NCI-H2196 (cell line): ENCODE data around the gene ALG9.

ENCODE experiments used
- DNase-seq: peaks from one replicate; lab custom pipeline; 2025; ENCODE audit not compliant: unreplicated experiment; lab: John Stamatoyannopoulos, UW

Gene ALG9

DNA sequence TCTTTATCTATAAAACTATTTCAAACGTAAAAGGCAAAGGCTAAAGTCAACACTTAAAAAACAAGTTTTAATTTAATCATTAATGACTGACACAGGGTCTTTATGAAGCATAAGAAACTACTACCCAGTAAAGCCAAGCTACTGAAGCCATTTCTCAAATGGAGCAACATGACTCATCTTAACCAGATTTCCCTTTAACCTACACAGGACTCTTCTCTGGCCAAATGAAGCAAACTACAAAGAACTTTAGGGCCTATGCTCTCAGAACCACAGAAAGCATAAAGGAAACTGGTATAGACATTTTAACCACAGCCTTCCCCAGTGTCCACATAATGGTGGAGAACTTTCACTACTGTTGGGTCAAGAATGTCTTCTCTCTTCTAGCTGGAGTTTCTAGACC, 34.7 kb downstream of the ALG9 start:
- DNase-seq: no peak

- no peak for DNase-seq
Measured at GRCh38 chr11:111836162-111836561, 35.2 kb downstream of the ALG9 start.

- no peak for DNase-seq
Measured at GRCh38 chr11:111835665-111836064, 35.7 kb downstream of the ALG9 start.

- no peak for DNase-seq
Measured at GRCh38 chr11:111834432-111835163, 36.8 kb downstream of the ALG9 start.

GRCh38 chr11:111833524-111833923, 37.9 kb downstream of the ALG9 start:
- no peak for DNase-seq

DNA sequence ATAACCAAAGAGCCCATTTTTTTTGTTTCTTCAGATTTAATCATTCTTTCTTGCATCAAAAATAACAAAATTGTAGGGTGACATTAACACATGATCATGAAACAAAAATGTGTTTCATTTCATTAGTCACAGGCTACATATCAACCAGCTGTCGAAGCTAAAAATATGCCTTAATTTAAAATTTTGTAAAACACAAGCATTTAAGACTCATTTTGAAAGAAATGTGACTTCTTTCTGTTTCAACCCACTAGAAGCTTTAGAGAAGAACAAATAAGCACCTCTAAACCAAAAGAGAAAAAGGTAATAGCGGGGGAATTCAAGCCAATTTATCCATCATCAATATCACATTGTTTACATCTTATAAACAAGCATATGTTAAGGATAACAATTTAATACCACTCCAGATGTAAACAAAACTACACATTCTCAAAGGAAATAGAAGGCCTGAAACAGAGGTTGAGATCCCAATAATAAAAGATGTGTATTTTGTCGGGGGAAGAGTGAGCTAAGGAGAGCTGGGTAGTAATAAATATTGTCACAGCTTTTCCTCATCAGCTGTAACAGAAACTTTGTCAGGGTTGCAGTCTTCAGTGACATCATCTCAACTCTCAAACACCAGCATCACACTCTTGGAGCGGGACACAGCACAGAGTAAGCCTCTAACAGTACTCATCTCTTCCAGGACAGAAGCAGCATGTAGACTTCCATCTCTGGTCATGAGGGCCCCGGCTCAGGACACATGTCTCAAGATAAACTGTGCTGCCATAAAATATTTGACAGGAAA, 42.0 kb downstream of the ALG9 start:
- DNase-seq: no peak

DNA sequence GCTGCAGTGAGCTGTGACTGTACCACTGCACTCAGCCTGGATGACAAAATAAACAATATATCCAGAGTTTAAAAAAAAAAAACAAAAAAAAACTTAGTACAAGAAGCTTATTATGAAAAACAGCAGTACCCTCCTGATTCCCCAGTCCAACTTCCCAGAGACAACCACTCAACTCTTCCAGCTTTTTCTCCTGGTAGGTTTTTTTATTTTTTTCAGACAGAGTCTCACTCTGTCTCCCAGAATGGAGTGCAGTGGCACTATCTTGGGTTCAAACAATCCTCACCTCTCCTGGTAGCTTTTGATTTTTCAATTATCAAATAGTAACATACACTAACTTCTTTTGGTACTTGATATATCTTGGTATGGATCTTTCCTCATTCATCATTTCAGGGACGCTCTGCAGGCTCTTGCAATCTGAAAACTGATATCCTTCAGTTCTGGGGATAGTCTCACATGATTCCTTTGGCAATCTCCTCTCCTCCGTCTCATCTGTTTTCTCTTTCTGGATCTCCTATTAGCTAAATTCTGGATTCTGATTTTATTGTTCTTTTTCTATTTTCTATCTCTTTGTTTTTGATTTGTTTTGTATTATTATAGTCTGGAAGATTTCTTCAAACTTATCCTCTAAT, 44.9 kb downstream of the ALG9 start:
- no peak for DNase-seq

- DNase-seq: no peak
Measured at GRCh38 chr11:111823629-111824028, 47.8 kb downstream of the ALG9 start.

GRCh38 chr11:111823131-111823530, 48.2 kb downstream of the ALG9 start:
- DNase-seq: no peak

DNA sequence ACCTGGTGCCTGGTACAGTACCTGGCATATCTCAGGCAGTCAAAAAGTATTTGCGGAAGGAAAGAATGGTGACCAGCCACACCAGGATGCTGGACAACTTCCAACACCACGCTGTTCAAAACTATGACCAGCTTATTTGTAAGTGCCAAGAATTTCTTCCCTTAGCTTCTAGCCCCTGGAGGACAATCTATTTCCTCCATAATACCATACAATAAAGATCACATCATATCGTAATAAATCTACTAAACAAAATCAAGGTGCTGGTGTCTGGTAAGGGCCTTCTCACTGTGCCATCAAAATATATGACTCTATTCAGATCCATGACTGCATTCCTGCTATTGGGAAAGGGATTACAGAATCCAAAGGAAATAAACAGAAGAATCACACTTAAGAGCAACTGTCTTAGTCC, 51.5 kb downstream of the ALG9 start:
- no peak for DNase-seq

DNA sequence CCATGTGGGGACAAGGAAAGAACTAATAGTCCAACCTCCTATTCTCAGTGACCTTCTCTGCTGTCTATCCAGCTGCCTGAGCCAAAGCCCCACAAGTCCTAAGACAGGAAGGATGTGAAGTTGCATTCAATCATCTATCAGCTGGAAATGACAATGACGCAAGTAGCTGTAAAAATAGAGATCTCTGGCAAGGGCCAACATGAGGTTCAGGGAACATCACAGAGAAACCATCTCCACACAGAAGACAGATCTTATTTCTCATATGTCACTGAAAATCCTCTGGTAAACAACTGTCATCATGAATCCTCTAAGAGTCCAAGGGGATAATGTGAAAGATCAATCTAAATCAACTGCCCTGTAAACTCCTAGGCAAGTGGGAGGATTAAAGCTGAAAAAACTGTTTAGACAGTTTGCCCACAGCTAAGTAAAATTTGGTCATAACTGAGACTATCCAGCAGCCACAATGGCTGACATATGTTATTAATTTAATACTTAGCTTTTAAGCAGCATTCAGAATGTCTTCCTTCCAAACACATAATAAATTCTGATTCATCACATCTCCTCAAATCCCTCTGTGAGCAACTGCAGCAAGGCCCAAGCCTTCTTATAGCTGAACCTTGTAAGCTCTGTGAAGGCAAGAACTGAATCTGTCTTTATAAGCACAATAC, 52.1 kb downstream of the ALG9 start:
- no peak for DNase-seq

DNA sequence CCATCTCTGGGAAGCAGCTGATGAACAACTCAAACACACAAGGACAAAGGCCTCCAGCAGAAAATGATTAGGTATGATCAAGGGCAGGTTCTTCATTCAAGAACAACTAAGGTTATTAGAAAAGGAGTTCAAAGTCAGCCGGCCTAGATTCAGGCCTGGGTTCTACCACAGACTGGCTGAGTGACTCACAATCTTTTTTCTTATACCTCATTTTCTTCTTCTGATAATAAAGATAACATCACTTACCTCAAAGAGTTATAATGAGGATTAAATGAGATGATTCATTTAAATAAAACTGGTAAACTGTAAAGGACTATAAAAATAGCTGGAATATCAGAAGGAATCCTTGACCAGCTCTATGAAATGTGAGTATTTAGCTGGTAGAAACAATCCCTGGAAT, 55.9 kb downstream of the ALG9 start:
- no peak for DNase-seq

DNA sequence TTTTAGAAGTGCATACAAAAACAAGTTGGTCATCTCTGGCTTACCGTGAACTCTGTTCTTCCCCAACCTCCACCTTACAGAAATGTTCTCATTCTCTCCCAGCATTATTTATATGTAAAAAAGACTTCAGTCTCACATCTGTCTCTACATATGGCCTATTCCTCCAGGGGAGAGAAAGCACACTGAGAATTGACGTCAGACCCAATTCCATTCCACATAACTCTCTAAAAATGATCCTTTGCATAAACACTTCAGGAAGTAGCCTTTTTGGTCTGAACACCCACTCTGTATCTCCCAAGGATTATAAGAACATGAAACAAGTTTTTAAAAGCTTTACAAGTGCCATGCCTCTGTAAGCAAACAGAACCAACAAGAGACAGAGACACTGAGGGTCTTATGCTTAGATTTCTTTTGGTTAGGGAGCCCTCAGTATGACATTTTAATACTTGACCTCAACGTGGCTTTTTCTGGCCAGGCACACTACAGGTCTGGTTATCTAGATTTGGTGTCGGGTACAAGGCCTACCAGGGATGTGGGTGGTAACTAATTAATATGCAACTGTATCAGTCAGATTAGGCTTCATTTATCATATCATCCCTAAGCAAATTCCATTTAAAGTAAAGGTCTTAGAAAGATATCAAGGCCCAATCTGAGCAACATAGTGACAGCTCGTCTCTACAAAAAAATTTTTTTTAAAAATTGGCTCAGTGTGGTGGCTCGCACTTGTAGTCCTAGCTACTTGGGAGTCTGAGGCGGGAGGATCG, 56.6 kb downstream of the ALG9 start:
- DNase-seq: no peak

DNA sequence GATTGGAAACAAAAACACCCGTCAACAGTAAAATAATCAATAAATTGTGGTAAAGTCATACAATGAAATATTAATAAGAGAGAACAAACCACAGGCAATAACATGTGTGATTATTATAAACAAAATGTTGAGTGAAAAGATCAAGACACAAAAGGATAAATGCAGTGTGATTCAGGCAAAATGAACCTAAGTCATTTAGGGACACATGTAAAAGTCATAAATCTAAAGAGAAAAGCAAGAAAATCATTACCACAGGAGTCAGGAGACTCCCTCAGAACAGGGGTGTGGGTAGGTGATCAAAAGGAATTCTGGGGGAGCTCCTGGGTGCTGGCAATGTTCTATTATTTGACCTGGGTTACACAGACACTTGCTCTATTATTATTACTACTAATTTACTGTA, 57.3 kb downstream of the ALG9 start:
- no peak for DNase-seq

DNA sequence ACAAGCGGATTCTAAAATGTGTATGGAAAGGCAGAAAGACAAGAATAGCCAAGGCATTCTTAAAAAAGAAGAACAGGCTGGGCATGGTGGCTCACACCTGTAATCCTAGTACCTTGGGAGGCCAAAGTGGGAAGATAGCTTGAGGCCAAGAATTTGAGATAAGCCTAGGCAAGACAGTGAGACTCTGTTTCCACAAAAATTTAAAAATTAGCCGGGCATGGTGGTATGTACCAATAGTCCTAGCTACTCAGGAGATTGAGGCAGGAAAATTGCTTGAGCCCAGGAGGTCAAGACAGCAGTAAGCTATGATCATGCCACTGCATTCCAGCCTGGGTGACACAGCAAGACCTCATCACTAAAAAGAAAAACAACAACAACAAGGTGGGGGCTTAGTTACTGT, 59.2 kb downstream of the ALG9 start:
- no peak for DNase-seq

GRCh38 chr11:111811445-111811844, 59.9 kb downstream of the ALG9 start:
- no peak for DNase-seq

- DNase-seq: no peak
Measured at GRCh38 chr11:111808834-111809233, 62.5 kb downstream of the ALG9 start.

DNA sequence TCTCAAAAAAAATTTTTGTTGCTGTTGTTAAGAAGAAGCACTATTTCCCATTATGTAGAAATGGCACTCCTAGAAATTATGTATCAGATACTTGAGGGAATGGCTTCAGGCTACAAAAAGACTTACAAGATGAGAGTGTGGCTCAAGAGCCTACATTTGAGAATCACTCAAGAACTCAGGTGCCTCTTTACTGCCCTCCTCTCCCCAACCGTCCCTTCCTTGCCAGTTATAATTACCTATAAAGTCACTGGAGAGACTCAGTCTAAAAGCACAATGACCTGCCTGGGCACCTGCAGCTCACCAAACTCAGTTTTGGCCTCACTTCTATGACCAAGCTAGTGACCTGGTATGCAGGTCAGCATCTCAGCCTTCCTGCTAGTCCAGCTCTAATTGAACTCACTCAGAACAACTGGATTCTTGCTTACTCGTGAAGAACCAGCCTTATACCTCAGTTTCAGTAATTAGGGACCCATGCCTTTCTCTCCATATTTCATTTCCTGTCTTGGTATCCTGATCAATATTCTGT, 63.3 kb downstream of the ALG9 start:
- DNase-seq: no peak

- DNase-seq: no peak
Measured at GRCh38 chr11:111807076-111807475, 64.3 kb downstream of the ALG9 start.

- DNase-seq: no peak
Measured at GRCh38 chr11:111801135-111801534, 70.2 kb downstream of the ALG9 start.

- no peak for DNase-seq
Measured at GRCh38 chr11:111798279-111798678, 73.1 kb downstream of the ALG9 start.
